Middle frontal gyrus (tissue), 1 donor: ENCODE measurements around the gene QRFP.

Experiments used
- DNase-seq: peaks from one replicate; pipeline ENCODE4 v3.0.0-alpha.2; 2015; ENCODE audit warnings: low spot score; ENCODE audit errors: extremely low spot score

Gene QRFP

DNA sequence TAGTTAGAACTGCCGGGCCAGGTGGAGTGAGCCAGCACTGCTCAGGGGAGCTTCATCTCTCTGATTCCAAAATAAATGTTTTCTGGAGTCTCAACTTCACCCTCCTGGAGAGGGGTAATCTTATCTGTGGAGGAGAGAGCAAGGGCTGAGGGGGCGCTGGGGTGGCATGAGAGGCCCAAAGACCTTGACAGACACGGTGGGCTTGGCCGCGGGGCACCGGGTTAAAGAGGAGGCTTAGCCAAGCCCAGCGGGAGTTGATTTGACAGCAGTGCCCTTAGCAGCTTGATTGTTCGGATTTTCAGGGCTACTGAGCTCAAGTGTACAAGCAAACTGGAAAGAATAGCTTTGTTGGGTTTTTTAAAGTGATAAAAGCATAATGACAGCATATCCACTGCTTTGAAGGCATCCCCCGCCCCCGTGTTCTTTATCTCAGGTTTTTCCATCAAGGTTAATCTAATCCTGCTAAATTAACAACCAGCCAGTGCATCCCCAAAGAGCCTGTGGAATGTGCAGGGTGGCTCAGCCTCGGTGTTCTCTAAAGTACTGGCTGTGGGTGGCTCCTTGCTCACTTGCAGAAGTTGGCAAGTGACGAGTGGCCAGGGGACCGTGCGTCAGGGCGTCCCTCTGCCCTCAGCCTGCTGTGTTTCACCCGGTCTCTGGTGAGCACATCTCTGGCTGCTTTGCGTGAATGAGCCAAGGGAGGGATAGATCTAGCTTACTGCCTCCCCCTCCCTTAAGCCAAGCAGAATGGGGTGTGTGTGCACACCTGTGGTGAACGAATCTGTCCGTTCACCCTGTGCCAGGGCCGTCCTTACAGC, 5.5 kb downstream of the QRFP start:
- no peak for DNase-seq

DNA sequence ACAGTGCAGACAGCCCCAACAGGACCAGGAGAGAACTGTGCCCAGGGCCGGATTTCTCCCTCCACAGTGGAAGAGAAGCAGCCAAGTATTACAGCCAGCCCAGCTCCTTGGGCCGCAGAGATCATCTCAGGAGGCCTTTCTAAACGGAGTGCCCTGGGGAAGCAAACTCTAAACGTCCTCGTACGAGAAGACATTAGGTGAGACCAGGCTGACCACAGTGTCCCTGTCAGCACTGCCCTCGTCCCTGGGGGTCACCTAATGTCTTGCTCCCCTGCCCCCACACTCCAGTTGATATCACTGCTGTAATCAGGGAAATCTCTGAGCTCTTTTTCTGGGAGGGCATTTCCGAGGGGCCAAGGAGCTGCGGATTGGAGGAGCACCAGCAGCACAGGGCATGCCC, 6.5 kb downstream of the QRFP start:
- DNase-seq: no peak

DNA sequence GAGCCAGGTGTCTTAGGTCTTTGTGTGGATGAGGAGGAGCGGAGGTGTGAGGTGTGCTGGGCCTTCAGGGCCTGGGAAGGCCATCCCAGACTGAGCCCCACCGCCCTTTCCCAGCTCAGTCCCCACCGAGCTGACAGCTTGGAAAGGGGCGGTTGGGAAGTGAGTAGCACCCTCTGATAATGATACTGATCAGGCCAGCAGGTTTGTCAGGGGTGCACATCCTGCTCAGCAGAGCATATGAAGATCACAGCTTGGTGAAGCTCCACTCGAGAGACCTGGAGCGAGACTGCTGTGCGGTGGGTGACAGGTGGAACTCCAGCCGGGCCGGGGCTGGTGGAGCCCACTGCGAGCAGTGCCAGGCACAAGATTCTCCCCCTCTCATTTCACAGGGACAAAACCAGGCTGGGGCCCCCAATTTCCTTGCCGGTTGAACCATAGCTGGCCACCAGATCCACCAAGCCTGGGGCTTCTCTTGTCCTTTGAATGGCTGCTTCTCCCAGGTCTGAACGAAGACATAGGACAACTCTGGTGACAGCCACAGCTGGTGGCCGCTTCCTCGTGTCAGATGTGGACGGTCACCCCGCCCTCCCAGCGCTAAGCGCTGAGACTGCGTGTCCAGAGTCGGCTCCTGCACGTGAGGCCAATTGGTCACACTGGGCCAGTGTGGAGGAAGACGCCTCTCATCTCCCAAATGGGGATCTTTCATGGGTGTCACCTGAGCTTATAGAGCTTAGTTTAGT, 8.3 kb downstream of the QRFP start:
- no peak for DNase-seq

DNA sequence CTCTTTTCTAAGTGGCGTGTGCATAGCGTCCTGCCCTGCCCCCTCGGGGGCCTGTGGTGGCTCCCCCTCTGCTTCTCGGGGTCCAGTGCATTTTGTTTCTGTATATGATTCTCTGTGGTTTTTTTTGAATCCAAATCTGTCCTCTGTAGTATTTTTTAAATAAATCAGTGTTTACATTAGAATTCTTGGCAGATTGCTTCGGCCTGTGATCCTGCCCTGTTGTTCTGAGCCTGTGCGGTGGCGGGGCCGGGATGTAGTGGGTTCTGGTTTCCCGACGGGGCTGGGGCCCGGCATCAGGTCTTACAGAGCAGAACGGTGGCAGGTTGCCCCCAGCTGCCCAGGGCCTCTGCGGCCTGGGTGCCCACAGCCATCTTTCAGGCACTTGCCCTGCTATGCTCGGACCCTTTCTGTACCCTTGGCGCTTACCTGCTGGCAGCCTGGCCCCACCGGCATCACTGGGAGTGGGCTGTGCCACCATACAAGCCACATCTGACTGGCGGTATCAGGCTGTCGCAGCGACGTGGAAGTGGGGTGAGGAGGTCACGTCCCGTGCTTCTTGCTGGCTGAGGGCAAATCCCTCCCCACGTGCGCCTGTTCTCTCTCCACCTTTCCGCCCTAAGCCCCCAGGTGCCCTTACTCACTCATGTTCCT, 9.0 kb downstream of the QRFP start:
- DNase-seq: no peak

DNA sequence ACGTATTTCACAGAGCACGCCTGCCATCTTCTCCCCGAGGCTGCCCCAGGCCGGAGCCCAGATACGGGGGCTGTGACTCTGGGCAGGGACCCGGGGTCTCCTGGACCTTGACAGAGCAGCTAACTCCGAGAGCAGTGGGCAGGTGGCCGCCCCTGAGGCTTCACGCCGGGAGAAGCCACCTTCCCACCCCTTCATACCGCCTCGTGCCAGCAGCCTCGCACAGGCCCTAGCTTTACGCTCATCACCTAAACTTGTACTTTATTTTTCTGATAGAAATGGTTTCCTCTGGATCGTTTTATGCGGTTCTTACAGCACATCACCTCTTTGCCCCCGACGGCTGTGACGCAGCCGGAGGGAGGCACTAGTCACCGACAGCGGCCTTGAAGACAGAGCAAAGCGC, 9.6 kb downstream of the QRFP start:
- no peak for DNase-seq

DNA sequence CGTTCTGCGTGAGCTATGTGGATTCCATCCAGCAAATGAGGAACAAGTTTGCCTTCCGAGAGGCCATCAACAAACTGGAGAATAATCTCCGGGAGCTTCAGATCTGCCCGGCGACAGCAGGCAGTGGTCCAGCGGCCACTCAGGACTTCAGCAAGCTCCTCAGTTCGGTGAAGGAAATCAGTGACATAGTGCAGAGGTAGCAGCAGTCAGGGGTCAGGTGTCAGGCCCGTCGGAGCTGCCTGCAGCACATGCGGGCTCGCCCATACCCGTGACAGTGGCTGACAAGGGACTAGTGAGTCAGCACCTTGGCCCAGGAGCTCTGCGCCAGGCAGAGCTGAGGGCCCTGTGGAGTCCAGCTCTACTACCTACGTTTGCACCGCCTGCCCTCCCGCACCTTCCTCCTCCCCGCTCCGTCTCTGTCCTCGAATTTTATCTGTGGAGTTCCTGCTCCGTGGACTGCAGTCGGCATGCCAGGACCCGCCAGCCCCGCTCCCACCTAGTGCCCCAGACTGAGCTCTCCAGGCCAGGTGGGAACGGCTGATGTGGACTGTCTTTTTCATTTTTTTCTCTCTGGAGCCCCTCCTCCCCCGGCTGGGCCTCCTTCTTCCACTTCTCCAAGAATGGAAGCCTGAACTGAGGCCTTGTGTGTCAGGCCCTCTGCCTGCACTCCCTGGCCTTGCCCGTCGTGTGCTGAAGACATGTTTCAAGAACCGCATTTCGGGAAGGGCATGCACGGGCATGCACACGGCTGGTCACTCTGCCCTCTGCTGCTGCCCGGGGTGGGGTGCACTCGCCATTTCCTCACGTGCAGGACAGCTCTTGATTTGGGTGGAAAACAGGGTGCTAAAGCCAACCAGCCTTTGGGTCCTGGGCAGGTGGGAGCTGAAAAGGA, 10.9 kb downstream of the QRFP start:
- DNase-seq: no peak

DNA sequence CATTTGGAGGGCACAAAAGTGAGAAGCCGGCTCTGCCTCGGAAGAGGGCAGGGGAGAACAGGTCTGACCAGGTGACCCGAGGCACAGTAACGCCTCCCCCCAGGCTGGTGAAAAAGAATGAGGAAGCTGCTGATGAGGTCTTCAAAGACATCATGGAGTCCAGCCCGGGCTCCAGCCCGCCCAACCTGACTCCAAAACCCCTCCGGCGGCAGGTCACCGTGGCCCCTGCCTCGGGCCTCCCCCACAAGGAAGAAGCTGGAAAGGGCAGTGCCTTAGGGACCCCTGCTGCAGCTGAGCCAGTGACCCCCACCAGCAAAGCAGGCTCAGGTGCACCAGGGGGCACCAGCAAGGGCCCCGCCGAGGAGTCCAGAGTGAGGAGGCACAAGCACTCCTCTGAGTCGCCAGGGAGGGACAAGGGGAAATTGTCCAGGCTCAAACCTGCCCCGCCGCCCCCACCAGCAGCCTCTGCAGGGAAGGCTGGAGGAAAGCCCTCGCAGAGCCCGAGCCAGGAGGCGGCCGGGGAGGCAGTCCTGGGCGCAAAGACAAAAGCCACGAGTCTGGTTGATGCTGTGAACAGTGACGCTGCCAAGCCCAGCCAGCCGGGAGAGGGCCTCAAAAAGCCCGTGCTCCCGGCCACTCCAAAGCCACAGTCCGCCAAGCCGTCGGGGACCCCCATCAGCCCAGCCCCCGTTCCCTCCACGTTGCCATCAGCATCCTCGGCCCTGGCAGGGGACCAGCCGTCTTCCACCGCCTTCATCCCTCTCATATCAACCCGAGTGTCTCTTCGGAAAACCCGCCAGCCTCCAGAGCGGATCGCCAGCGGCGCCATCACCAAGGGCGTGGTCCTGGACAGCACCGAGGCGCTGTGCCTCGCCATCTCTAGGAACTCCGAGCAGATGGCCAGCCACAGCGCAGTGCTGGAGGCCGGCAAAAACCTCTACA, 11.8 kb downstream of the QRFP start:
- no peak for DNase-seq

DNA sequence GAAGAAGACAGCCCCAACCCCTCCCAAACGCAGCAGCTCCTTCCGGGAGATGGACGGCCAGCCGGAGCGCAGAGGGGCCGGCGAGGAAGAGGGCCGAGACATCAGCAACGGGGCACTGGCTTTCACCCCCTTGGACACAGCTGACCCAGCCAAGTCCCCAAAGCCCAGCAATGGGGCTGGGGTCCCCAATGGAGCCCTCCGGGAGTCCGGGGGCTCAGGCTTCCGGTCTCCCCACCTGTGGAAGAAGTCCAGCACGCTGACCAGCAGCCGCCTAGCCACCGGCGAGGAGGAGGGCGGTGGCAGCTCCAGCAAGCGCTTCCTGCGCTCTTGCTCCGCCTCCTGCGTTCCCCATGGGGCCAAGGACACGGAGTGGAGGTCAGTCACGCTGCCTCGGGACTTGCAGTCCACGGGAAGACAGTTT, 12.5 kb downstream of the QRFP start:
- no peak for DNase-seq

DNA sequence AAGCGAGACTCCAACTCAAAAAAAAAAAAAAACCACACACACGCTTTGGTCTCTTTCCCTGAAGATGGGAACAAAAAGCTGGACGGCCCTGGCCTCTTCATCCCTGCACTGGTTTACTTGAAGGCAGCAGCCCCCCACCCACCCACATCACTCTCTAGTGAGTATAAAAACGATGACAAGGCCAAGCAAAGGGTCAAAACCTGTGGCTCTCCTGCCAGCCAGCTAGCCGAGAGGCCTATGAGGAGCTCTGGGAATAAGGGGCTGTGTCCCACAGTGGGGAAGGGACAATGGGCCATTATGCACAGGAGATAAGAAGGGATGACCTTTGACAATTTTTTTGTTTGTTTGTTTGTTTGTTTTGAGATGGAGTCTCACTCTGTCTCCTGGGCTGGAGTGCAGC, 13.1 kb downstream of the QRFP start:
- DNase-seq: no peak

DNA sequence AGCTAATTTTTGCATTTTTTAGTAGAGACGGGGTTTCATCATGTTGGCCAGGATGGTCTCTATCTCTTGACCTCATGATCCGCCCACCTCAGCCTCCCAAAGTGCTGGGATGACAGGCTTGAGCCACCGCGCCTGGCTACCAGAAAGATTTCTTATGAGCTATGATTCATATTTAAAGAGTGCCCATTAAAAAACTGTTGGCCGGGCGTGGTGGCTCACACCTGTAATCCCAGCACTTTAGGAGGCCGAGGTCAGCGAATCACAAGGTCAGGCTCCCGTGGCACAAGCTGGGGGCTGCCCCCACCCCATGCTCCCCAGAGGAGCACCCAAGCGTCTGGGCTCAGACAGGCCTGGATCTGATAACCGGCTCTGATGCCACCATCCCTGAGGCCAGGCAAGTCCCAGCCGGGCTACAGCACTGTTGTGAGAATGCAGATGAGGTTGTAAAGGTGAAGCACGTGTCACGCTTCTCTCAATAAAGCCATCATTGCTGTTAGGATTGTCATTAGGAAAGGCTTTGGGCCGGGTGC, 13.9 kb downstream of the QRFP start:
- no peak for DNase-seq

DNA sequence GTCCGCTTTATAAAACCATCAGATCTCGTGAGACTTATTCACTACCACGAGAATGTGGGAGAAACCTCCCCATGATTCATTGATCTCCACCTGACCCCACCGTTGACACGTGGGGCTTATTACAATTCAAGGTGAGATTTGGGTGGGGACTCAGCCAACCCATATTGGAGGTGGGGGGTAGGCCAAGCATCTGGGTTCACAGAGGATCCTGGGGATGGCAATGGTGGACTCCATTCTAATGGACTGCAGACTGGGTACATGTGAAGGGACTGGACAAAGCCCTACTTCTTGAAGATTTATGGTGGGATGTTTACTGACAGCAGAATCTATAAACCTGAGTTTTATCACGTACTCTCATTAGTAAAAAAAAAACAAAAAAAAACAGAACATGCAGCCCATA, 15.1 kb downstream of the QRFP start:
- DNase-seq: no peak

DNA sequence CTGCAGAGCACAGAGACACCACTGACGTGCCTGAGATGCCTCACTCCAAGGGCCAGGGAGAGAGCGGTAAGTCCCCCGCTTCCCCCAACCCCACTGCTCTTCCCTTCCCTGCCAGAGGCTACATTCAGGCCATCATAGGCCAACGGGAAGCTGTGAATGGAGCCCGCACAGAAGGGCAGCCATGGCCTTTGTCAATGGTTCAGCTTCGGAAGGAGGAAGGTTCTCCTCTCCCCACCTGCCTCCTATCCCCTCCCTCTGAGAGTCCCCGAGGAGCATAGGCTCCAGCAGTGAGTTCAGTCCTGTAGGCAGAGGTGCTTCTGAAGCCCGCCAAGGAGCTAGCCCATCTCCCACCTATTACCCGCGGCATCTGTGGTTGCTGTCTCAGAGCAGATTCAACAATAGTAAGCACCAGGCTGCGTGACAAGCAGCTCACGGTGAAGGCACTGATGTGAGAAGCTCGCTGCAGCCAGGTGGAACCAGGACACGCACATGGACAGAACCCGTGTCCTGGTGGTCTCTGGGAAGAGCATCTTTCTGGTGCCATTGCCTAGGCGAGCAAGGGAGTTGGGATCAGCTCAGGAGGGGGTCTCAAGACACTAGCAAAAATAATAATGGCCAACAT, 15.9 kb downstream of the QRFP start:
- no peak for DNase-seq

DNA sequence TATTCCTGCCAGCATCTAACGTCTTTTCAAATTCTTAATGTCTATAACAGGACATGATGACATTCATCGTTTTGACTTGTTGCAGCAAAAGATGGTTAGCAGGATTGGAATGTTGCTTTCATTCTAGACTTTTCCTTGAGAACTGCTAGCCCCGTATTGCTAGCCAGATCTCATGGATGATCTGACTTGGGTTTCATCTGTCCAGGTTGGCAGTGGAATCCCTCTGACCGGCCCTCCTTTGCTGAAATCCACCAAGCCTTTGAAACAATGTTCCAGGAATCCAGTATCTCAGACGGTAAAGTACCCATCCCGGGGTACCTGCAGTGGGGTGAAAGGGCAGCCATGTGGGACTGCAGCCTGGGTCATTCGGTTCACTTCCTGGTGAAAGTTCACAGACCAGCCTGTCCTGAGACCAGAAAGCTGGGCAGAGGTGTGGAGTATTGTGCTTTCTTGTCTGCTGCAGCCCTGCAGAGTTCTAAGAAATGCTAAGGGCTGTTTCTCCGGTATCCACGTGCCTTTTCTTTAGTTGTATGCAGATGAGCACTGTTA, 16.7 kb downstream of the QRFP start:
- no peak for DNase-seq

DNA sequence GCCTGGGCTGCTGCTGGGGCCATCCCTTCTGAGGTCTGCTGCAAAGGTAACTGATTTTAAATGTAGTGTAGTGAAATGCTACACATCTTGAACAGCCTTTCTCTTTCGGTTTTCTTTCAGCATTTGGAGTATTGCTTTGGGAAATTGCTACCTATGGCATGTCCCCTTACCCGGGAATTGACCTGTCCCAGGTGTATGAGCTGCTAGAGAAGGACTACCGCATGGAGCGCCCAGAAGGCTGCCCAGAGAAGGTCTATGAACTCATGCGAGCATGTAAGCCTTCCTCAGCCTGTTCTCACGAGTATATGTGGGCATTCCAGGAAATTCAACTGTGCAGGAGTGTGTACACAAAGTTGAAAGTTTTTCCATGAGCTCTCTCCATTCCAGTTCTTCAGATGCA, 18.3 kb downstream of the QRFP start:
- no peak for DNase-seq

DNA sequence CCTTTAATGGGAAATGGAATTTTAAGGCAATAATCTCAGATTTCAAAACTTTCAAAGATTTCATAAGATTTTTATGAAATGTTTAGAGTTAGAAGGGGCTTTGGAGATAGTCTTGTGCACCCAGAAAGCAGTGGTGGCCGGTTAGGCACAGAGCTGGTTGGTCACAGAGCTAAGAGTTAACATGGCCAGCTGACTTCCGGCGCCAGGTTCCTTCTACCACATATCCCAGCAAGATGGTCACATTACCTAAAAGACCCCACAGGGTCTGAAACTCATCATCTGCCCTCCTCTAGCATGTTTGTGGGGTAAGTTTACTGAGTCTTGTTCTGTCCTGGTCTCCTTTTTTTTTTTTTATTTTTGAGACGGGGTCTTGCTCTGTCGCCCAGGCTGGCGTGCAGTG, 19.3 kb downstream of the QRFP start:
- DNase-seq: no peak

DNA sequence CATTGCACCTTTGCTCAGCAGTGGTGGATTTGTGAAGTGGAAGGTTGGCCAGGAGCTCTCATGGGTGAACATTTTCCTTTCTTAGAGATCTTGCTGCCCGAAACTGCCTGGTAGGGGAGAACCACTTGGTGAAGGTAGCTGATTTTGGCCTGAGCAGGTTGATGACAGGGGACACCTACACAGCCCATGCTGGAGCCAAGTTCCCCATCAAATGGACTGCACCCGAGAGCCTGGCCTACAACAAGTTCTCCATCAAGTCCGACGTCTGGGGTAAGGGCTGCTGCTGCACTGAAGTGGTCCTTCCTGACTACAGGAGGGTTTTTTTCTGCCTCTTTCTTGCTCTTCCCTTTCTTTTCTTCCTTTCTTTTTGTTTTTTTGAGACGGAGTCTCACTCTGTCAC, 21.8 kb downstream of the QRFP start:
- DNase-seq: no peak

DNA sequence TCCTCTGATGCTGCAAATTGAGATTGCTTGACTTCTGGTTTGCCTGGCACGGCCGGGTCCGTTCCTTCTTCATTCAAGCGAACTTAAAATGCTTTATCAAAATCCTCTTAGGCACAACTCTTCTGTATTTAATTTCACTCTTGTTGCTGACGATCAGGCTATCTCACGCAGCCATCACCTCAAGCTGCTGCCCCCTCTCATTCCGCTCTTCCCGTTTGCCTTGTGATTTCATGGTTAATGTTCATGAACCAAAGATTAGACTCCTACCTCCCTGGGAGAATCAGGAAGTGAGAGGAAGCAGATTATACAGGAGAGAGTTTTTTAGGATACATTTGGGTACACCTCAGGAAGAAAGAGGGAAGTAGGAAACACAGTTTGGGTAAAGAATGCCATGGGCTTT, 22.6 kb downstream of the QRFP start:
- DNase-seq: no peak

DNA sequence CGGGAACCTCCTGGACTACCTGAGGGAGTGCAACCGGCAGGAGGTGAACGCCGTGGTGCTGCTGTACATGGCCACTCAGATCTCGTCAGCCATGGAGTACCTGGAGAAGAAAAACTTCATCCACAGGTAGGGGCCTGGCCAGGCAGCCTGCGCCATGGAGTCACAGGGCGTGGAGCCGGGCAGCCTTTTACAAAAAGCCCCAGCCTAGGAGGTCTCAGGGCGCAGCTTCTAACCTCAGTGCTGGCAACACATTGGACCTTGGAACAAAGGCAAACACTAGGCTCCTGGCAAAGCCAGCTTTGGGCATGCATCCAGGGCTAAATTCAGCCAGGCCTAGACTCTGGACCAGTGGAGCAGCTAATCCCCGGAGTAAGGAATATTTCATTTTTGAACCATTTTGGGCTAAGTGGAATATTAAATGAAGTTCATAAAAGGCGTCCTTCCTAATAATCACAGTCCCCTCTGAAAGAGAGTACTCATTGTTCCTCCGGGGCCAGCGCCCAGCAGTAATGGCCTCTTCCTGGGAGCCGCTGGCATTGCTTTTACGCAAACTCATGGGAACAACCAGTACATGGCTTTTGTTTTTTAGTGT, 23.6 kb downstream of the QRFP start:
- no peak for DNase-seq

DNA sequence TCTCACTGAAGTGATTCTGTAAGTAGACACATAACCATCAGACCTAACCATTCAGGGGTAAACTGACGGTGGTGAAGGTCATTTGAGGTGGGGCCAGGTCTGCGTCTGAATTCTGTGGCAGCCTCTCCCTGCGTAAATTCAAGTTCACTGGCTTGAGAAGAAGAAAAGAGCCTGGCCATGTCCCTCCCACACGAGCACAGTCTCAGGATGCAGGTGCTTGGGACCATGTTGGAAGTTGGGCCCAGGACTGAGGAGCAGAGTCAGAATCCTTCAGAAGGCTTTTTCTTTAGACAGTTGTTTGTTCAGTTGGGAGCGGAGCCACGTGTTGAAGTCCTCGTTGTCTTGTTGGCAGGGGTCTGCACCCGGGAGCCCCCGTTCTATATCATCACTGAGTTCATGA, 24.1 kb downstream of the QRFP start:
- no peak for DNase-seq
